HG03175 (cell line): ENCODE measurements around the gene ZNF22.
A peak's percentile ranks its signal among the peaks of the same experiment; 100 is the strongest.

Source experiments
- ATAC-seq: cut with Tn5 transposase; IDR thresholded peaks from one replicate; pipeline ENCODE4 v1.9.1; 2021; ENCODE audit warnings: mild to moderate bottlenecking, moderate library complexity; ENCODE audit not compliant: unreplicated experiment

Gene ZNF22

DNA sequence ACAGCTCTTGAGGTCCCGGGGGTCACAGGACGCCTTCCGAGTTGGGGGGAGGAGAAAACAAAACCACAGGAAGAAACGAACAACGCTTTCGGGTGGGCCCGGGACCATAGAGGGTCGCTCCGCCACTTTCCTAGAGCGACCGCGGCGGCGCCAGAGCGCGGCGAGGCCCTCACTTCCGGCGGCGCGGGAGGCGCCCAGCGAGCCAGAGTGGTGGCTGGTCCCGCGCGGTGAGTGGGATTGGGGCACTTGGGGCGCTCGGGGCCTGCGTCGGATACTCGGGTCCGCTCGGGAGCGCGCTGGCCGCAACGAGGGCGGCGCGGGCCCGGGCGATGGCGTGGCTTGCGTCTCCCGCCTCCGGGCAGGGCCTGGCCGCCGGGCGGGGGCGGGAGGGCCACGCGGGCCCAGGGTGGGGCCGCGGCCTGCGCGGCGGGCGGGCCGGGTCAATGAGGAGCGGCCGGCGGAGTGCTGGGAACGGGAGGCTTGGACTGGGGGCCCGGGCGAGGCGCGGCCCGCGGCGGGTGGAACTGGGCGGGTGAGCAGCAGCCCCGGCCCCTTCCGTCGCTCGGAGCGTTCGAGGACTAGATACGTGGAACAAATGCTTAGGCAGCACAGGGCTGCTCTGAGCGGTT is at the start of gene ZNF22:
Gene ZNF22, plus strand, starts transcription at position 172 of the 629 bp plus-strand sequence. CDS start 2,446 bp downstream, outside the sequence.
- peak; percentile 67 for ATAC-seq

DNA sequence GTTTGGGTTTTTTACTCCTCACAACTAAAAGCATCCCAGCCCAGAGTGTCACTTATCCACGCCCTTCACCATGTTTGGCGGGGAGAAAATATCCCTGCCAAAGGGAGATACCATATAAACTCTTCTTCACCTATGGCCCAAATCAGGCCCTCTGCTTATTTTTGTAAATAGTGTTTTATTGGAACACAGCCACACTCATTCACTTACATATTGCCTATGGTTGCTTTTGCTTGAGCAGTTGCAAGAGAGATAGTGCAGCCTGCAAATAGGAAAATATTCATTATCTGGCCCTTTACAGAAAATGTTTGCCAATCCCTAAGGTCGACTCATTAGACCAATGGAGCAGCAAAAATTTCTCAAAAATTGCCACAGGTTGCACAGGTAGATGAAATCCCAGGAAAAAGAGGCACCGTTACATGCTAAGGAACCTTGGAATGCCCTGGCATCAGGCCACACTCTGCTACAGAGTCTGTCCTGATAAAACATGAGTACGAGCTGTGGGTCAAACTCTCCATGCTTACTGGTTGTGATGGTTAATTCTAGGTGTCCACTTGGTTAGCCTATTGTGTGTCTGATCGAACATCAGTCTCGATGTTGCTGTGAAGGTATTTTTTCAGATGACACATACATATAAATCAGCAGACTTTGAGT is 49.0 kb upstream of the ZNF22 start:
- no peak for ATAC-seq

DNA sequence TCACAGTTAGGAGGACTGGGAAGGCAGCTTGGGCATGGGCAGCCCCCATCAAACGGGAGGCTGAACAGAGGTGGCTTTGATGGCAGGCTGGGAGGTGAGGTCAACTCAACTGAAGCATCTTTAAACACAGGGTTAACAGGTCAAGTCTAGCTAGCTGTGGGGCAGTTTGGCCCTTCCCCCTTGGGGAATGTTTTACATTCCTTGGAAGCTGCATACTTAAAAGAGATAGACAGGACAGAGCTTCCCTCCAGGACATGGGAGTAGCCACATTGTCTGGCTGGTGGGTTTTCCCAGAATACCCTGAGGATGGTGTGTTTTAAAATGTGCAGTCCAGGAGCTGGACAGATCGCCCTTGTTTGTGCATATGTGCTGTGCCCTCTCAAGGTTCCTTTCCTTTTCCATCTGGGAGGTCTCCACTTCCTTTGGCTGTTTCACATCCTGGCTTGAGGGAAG is 47.9 kb upstream of the ZNF22 start:
- ATAC-seq = no peak

DNA sequence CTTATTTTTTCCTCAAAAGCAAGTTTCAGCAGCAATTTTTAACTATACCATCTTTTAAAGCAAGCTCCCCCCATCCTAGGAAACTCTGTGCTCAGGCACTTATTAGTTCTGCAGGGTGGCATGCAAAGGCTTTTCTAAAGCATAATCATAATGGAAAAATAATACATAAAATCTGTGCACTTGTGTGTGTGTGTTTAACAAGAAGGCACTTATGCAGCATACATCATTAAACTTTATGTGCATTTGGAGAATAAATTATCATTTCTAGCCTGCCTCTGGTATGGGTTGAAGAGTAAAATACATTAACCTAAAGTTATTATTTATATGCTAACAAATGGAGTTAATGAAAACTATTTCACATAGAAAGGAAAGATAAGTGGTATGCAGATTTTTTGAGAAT is 46.7 kb upstream of the ZNF22 start:
- no peak for ATAC-seq

DNA sequence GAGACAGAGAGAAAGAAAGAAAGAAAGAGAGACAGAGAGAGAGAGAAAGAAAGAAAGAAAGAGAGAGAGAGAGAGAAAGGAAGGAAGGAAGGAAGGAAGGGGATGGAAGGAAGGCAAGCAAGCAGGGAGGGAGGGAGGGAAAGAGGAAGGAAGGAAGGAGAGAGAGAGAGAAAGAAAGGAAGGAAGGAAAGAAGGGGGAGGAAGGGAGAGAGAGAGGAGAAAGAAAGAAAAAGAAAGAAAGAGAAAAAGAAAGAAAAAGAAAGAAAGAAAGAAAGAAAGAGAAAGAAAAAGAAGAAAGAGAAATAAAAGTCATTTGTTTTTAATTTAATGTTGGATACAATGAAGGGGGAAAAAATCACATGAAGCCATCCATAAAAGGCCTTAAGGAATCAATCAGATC is 45.8 kb upstream of the ZNF22 start:
- ATAC-seq = no peak

DNA sequence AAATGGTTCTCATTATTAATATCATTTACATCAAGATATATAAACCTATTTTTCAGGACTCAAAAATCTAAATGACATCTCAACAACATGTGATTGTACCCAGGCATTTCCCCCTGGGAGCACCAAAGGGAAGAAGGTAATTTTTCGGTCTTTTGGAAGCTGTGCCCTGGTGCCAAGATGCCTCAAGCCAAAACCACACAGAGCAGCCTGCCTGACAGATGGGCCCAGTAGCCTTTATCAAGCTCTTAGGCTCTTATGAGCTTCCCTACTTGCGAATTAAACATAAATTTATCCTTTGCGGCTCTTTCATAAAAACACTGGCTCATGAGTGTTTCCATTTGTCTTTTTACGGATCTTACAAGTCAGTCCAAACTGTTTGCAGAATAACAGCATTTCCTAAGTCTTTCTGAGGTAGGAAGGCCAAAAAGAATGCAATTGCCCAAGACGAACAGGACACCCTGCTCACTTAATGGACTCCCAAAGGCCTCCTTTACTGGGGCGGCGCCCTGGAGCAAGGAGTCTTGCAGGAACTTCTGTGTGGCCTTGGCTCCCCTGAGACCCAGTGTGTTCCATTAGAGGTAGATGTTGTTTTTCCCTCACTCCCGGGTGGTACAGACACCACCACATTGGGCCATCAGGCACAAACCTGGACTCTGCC is 45.2 kb upstream of the ZNF22 start:
- ATAC-seq = no peak

DNA sequence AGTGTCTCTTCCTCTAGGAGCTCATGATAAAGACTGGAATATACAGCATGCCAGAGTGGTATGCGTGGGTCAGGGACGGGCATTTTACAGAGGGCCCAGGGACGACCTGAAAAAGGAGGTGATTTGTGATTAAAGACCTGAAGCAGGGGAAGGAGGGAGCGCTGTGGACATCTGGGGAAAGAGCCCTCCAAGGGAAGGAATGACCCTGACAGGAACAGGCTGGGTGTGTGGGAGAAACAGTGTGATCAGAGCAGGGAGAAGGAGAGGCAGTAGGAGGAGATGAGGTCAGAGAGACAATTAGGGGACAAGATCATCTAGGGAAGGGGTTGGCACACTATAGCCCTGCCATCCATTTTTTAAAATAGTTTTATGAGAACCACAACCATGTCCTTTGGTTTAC is 44.5 kb upstream of the ZNF22 start:
- ATAC-seq = no peak

DNA sequence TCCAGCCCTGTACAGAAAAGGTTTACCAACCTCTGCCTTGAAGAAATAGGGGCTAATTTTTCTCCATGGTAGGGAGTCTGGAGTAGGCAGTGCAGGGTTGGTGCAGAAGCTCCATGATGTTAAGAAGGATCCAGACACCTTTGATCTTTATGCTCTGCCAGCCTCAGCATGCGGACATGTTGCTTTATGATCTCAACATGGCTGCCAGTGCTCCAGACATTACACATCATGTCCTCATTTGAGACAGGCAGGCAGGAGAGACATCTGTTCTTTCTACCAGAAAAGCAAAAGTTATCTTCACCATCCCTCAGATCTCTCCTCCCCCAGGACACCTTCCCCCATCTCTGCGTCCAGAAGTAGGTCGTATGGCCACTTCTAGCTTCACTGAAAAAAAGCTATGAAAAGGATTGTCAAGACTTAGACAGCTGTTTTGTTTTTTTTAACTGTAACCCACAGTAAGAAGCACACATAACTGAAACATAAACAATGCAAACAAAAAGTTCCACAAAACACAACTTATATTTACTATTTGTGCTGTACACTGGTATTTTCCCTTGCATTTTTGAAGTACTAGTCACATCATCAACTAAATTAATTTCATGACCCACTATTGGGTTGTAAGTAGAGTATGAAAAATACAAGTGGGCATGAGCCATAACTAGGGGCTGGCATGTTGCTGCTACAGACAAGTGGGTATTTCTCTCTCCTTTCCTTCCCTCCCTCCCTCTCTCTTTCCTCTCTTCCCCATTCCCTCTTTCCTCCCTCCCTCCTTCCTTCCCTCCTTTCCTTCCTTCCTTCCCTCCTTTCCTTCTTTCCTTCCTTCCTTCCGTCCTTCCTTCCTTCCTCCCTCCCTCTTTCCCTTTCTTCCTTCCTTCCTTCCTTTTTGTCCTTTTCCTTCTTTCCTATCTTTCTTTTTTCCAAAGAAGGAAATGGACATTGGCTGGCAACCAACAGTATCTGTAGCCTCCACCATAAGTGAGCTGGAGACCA is 43.7 kb upstream of the ZNF22 start:
- ATAC-seq = no peak

DNA sequence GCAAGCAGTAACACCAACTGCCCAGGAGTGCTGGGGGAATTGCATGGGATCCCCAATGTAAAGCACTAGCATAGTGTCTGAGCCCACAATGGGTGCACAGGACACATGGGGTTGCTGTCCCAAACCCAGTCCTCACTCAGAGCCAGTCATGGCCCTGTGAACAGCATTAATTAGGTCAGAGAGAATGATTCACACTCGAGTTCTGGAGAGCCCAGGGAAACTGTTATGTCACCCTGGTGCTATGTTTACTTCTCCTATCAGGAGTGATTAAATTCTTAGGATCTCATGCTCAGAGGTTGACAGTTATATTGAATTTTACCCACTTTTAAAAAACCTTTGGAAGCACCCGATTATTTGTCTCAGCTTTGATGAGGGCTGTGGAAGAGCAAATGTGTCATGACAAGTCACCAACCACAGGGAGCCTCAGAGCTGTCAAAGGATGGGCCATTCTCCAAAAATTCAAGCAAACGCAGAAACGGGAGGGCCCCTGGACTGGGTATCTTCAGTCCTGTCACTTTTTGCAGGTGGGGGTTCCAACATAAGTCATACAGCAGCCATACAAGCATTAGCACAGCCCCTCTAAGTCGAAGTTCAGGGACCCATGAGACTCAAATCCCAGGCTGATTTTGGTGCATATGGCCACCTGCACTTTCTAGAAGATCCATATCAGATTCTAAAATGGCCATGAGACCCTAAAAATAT is 42.4 kb upstream of the ZNF22 start:
- no peak for ATAC-seq

DNA sequence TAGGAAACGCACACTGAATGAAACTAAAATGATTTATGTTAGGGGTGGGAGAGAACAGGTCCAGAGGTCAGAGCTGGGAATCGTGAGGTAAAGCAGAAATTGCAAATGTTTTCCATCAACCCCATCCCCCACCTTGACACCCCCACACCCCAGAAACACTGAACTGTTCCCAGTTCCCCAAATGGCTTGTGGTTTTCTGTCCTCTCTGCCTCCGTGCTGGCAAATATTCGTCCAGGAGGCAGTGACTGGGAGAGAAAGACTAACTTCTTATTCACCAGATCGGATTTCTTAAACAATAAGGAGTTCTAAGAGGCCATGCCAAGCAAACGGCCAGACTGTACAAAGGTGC is 41.9 kb upstream of the ZNF22 start:
- no peak for ATAC-seq

DNA sequence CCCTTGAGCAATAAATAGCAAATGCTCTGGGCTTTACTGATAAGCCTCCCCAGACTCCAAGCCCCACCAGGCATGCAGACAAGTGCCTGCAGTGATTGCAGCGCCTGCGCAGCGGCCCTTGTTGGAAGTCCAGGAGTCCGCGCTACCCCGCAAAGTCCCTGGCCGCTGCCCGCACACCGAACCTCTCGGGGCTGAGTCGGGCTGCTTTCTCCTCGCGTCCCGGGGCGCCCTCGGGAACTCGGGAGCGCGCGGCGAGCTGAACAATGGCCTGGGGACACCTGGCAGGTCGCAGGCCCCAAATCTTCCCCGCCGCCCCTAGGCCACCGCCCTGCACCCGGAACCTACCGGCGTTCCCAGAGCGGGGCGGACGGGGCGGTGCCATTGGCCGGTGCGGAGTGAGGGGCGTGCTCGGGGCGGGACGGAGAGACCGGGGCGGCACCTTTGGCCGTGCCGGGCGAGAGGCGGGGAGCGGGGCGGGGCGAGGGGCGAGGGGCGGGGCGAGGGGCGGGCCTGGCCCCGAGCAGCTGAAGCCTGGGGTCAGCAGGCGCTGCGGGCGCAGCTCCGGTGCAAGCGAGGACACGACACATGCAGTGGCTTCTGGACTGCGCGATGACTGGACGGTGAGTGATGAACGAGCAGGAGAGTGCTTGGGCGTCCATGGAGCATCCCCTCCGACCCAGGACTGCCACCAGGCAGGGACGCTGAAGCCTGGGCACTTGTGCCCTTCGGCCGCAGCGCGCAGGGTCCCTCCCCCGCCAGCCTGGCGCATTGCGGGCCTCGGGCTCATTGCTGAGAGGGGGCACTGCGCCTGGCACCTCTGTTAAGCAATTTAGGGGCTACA is 41.3 kb upstream of the ZNF22 start, which contains the start of gene RASSF4:
Gene RASSF4, plus strand, starts transcription at position 556 of the 841 bp plus-strand sequence. CDS start 10,401 bp downstream, outside the sequence.
- peak; percentile 97 for ATAC-seq

DNA sequence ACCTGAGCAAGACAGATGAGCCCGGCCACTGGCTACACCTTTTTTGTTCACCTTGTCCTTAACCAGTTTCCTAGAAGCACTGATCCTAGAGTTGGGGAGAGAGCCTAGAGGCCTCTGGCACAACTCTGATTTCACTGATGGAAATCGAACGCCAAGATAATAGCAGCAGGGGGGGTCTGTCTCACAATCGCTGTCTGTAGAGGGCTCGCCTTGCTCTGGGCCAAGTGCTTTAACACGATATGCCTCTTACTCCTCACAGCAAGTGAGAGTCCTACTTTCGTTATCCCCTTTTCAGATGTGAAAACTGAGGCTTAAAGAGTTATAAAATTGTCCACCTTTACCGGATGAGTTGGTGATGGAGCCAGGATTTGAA is 40.6 kb upstream of the ZNF22 start:
- no peak for ATAC-seq

DNA sequence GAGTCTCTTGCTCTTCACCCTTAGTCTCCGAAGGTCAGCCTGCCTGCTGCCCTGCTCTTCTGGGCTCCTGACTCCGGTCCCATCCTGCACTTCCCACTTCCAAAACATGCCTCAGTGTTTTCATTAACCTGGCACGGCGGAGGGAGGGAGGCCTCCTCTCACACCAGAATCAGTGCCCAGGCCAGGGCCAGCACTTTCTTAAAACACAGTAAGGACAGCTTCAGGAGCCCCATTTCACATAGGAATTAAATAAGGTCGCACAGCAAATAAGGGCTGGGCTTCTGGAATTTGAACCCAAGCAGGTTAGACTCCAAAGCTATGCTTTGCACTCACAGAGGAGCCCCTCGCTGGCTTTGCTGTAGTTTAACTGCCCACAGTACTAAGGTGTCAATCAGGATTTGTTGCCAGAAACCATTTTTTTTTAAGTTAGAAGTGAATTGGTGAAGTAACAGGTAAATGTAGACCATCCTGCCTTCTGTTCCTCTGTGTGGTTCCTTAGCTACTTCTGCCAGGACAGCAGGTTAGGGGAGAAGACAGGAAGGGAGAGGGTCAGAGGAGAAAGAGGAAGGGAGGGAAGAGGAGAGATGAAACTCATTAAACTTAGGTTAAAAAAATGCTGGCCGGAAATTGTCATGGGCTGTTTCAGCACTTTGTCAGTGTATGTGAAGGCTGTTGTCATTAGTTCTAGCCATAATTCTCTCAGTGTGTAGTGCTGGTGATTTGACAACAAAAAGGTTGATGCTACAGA is 40.1 kb upstream of the ZNF22 start:
- ATAC-seq = no peak

DNA sequence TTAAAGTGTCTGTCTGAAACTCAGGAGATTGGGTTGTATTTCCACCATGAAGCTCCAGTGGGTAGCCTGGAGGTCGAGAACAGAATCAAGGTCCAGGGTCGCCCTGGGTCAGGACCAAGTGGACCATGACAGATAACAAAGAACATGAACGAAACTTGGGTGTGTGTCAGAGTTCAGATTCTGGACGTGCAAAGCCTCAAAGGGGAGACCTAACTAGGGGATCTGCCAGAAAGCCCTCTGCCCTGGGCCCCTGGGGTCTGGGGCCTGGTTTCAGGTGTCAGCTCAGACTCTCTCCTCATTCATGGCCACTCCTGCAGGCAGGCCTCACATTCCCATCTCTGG is 39.5 kb upstream of the ZNF22 start:
- no peak for ATAC-seq

DNA sequence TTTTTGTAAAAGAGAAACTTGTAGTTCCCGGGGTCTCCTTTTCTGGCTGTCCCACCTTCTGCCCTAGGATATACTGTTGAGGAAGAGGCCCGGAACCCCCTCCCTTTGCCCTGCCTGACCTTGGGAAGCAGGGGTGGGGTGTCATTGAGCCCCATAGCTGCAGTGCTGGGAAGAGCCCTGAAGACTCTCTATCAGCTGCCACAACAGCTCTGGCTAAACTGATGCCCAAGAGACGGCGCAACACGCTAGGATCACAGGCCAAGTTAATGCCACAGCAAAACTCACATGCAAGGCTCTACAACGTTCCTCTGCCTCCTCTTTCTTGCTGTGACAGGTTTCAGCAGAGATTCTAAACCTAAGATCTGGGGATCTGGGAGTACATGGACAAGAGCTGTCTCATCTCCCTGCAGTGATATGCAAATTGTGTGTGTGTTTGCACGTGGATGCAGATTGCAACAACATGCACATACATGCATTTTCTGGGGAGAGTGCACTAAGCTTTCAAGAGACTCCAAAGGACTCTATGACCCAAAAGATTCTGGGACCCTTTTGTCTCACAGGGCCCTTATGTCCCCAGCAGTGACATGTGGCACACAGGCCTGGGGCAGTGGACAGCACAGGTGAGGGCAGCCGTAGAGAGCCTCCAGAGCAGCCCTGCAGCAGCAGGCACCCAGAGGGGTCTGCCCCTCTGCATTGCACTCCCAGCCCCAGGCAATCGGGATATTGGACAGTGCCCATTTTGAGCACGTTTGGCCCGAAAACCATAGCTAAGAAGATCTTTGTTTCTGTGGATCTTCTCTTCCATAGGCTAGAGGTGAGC is 38.6 kb upstream of the ZNF22 start:
- ATAC-seq = no peak

DNA sequence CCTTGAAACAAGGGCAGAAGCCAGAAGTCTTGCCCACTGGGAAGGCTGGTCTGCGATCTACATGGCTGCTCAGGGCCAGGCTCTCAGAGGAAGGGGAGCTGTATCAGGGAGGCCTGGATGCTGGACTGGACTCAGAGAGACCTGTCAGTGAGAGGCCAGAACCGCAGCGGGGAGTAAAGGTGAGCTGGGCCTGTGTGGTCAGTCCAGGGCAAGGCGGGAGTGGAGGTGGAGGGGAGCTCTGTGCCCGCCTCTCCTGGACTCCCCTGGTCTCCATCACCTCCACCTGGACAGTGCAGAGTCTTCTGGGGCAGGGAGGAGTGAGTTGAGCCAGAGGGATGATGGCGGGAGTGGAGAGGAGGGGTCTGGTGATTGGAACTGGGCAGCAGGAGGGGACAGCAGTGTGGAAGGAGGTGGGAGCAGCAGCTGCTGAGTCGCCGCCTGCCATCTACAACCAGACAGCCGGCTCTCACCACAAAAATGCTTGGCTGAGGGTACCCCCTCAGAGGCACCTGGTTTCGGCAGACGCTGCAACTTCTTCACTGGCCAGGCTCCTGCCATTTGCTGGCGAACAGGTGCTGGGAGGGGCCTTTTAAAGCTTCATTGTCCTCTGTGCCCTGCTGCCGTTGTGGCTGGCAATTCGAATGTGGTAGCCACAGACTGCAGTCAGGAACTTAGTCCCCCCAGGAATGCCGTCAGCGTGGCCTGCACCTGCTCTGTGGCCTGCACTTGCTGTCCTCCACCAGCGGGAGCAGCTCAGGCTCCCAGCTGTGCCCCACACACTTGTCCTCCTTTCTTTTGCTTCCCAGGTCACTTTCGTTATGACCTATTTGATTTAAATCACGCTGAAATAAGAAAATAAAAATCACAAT is 37.6 kb upstream of the ZNF22 start:
- no peak for ATAC-seq
